Peyer's patch (tissue), 4 donors: ENCODE data around the gene MYT1.

Source experiments
- CTCF ChIP-seq, 6 experiments: fragments of 450-650 bp in 4 of 6; fragments of 200-600 bp in 2 of 6; sonication (generic) in 1 of 6; IDR thresholded peaks; one replicate each; pipeline ENCODE4 v1.5.1; 2017 to 2019; ENCODE audit warnings: antibody characterized with exemption in 6 of 6, mild to moderate bottlenecking in 3 of 6, moderate library complexity in 1 of 6
- POLR2A ChIP-seq, 2 donors: fragments of 450-650 bp; IDR thresholded peaks; one replicate each; pipeline ENCODE4 v1.5.1; 2017; ENCODE audit warnings: antibody characterized with exemption in 2 of 2, mild to moderate bottlenecking in 2 of 2, moderate library complexity in 2 of 2

- TF ChIP-seq CTCF (IDR thresholded peaks at IDR 0.05) (no peak), POLR2A (IDR thresholded peaks at IDR 0.05) (no peak)
Observed at GRCh38 chr20:64168381-64169090, 4.3 kb downstream of the MYT1 start.
